Stimulated activated CD4-positive, alpha-beta T cell treated with anti-CD3 and anti-CD28 coated beads, Interleukin-1b, Interleukin-23, amount 100 ng/mL, for 1 hour (primary cell): Measurements from ENCODE around the gene DUSP11.
"Not testable (repeated sequence)": the region's sequence is repeated elsewhere in the genome, so short reads cannot be mapped to it uniquely, and the experiment has no call there.

Experiments used
- DNase-seq, 2 donors: peaks; one replicate each; pipeline ENCODE4 v3.0.0-alpha.2; 2020; ENCODE audit warnings: low read depth in 2 of 2

The DUSP11 gene

GRCh38 chr2:73717695-73718094 is 62.2 kb downstream of the DUSP11 start:
- DNase-seq = not testable (repeated sequence)

GRCh38 chr2:73717251-73717606 is 62.7 kb downstream of the DUSP11 start:
- DNase-seq = no peak

GRCh38 chr2:73716543-73717250 is 63.2 kb downstream of the DUSP11 start:
- DNase-seq = no peak

- no peak for DNase-seq
Measured at GRCh38 chr2:73714091-73714490, 65.8 kb downstream of the DUSP11 start.
